ENCODE results near the gene LRMDA. TPM values are rescaled to one million over a fixed set of nuclear protein-coding genes. Genes with fewer than 3 reads are reported as not detected.

The LRMDA gene
- total and polyA plus RNA-seq, 4 donors, result 12.1 to 40.8 (median 21.6) TPM

- H3K4me1 ChIP-seq (ENCODE audit: control insufficient read depth in 5 of 5, insufficient read depth in 5 of 5, low read length in 5 of 5), result peaks cover 0 to 21% (median 1%) of the 10 kb centered on the region in 5 donors
- no peak for ATAC-seq (ENCODE audit: insufficient read depth, low FRiP score)
- H3K27me3 ChIP-seq (ENCODE audit: control insufficient read depth in 3 of 3, insufficient read depth in 3 of 3, low read length in 2 of 3), result no peaks in the 10 kb centered on the region
- 83 to 89% methylated on average over 6 of the region's 6 CpGs for WGBS, 2 donors
- no peak overlapping the region for H3K4me3 ChIP-seq
- peaks cover 0 to 3% (median 0%) of the 10 kb centered on the region in 4 donors for H3K9me3 ChIP-seq (ENCODE audit: control insufficient read depth in 4 of 4, insufficient read depth in 3 of 4, low read length in 3 of 4)
- no peak for TF ChIP-seq CTCF (IDR thresholded peaks at IDR 0.05; ENCODE audit: control extremely low read depth, extremely low read depth)
- H3K9ac ChIP-seq (ENCODE audit: insufficient read depth in 1 of 2, low read length in 2 of 2), result no peak overlapping the region
- no peaks in the 10 kb centered on the region for H3K36me3 ChIP-seq (ENCODE audit: control insufficient read depth in 4 of 4, insufficient read depth in 4 of 4, low read length in 4 of 4)
- no peak overlapping the region for H3K27ac ChIP-seq (ENCODE audit: low read depth in 1 of 2, low read length in 1 of 2)
- peak in 1 of 3 donors; percentile 37 for DNase-seq
These were observed 322.8 kb downstream of the LRMDA start for GRCh38 chr10:75754096-75754831.

GRCh38 chr10:75755528-75755927 is 324.1 kb downstream of the LRMDA start:
- ATAC-seq (ENCODE audit: insufficient read depth, low FRiP score) (no peak), DNase-seq (peak in 1 of 3 donors; percentile 39)
- no peaks in the 10 kb centered on the region for H3K27me3 ChIP-seq (ENCODE audit: control insufficient read depth in 3 of 3, insufficient read depth in 3 of 3, low read length in 2 of 3)
- TF ChIP-seq CTCF (IDR thresholded peaks at IDR 0.05; ENCODE audit: control extremely low read depth, extremely low read depth), result no peak
- H3K36me3 ChIP-seq (ENCODE audit: control insufficient read depth in 4 of 4, insufficient read depth in 4 of 4, low read length in 4 of 4), result no peaks in the 10 kb centered on the region
- H3K27ac ChIP-seq (ENCODE audit: low read depth in 1 of 2, low read length in 1 of 2), result no peak overlapping the region
- peaks cover 0 to 3% (median 0%) of the 10 kb centered on the region in 4 donors for H3K9me3 ChIP-seq (ENCODE audit: control insufficient read depth in 4 of 4, insufficient read depth in 3 of 4, low read length in 3 of 4)
- WGBS, 2 donors, result 48 to 73% methylated on average over 6 of the region's 6 CpGs
- H3K4me1 ChIP-seq (ENCODE audit: control insufficient read depth in 5 of 5, insufficient read depth in 5 of 5, low read length in 5 of 5), result peaks cover 0 to 21% (median 3%) of the 10 kb centered on the region in 5 donors
- H3K4me3 ChIP-seq, result no peak overlapping the region
- no peak overlapping the region for H3K9ac ChIP-seq (ENCODE audit: insufficient read depth in 1 of 2, low read length in 2 of 2)

- Histone ChIP-seq H3K9me3 (ENCODE audit: control insufficient read depth in 4 of 4, insufficient read depth in 3 of 4, low read length in 3 of 4) (no peaks in the 10 kb centered on the region), H3K4me1 (ENCODE audit: control insufficient read depth in 5 of 5, insufficient read depth in 5 of 5, low read length in 5 of 5) (peaks cover 0 to 5% (median 2%) of the 10 kb centered on the region in 5 donors), H3K27me3 (ENCODE audit: control insufficient read depth in 3 of 3, insufficient read depth in 3 of 3, low read length in 2 of 3) (no peaks in the 10 kb centered on the region), H3K27ac (ENCODE audit: low read depth in 1 of 2, low read length in 1 of 2) (no peak overlapping the region), H3K36me3 (ENCODE audit: control insufficient read depth in 4 of 4, insufficient read depth in 4 of 4, low read length in 4 of 4) (no peaks in the 10 kb centered on the region), H3K9ac (ENCODE audit: insufficient read depth in 1 of 2, low read length in 2 of 2) (no peak overlapping the region), H3K4me3 (no peak overlapping the region)
- 89% methylated on average over 2 of the region's 2 CpGs for WGBS, 2 donors
- no peak for ATAC-seq (ENCODE audit: insufficient read depth, low FRiP score)
- no peak for DNase-seq
- TF ChIP-seq CTCF (IDR thresholded peaks at IDR 0.05; ENCODE audit: control extremely low read depth, extremely low read depth), result no peak
These were observed 329.9 kb downstream of the LRMDA start for GRCh38 chr10:75761289-75761688.

Measured in lung (tissue), 12 donors.